ENCODE measurements around the gene SMG1. TPM values are rescaled to one million over a fixed set of nuclear protein-coding genes. Genes with fewer than 3 reads are reported as not detected.
"Not testable (repeated sequence)": the region's sequence is repeated elsewhere in the genome, so short reads cannot be mapped to it uniquely, and the experiment has no call there.

SMG1 gene
- total RNA-seq, 1 donor: 75.4 TPM

DNA sequence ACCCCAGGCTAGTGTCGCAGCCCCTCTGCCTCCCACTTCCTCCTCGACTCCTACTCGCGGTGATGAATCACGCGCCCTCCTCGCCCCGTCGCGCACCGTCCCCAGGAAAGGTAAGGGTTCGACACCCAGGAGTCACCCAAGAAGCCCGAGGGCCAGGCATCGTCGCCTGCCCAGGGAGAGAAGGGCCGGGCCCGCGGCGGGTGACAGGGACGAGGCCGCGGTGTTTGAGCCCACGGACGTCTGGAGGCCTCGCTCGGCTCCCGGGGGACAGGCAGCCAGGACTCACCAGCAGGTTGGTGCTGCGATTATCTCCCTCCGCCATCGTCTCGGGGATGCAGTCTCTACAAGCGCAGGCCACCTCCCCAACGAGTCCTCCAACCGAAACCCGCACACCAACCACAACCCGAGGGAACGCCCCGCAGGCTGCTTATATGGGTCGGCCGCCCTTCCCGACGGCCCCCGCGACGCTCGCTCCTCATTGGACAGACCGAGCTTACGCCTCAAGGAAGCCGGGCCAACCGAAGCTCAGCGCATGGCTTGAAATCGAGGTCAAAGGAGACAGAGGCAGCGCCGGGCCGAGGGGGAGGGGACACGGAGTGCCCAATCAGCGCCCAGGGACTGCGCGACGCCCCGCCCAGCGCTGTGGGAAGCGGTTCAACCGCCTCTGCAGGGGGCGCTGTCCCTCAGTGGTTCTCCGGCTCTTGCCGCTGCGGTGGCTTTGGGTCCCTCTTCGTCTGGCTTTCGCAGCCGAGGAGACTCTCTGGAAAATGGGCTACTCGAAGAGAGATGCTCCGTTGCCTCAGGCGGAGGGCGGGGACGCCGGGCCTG, 124.8 kb downstream of the SMG1 start, which contains the start of gene ARL6IP1:
ARL6IP1 (minus strand) TSS at position 405 of the 828 bp plus-strand sequence; CDS start at position 322, 83 bp downstream.
- DNase-seq (ENCODE audit: low read depth in 2 of 3, low spot score in 2 of 3): peak; percentile 98 to 100 (median 100)

DNA sequence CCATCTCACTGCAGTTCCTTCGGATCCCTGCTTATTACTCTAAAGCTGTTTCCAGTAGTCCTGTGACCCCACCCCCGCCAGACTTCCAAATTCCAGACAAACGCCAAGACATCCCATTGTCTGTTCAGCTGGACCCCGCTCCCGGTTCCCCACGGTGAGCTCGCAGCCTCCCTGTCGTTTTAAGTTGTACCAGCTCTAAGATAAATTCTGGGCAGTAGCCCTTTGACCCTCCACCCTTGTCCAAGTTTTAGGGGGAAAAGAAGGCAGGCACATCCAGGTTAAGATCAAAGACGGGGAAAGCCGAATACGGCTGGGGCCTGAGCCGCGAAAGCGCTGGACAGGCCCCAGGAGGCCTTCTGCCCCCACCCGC, 125.4 kb downstream of the SMG1 start:
- no peak for DNase-seq (ENCODE audit: low read depth in 2 of 3, low spot score in 2 of 3)

DNA sequence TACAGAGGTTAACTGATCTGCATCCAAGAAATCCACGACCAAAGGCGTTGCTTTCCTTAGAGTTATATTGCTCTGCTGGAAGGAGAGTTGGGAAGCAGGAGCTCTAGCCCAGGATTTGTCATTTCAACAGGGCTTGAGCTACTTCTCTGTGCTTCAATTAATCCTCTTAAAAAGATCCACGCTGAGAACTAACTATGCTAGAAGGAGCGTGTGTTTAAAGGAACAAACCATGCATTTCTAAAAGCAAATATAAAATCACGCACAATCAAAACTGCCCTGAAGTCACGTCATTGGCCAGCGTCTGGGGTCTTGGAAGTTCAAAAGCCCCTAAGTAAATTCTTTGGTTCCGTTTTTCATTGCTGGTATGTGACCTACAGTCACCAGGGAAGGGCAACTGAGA, 125.9 kb downstream of the SMG1 start:
- DNase-seq (ENCODE audit: low read depth in 2 of 3, low spot score in 2 of 3): no peak

DNA sequence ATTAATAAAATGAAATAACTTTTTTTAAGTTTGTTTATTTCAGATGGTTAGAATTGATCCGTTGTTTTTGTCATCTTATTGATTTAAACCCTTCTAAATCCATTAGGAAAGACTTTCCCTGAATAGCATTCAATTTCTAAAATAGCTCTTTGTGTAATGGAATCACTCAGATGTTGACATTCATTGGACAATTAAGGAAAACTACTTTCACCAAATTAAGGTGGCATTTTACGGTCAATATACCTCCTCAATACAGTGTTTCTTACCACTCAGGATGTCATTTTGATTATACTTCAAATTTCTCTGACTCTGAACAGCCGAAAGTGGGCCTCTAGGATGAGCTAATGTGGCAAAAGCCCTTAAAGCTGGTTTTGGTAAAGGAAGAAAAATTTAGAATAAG, 126.7 kb downstream of the SMG1 start:
- no peak for DNase-seq (ENCODE audit: low read depth in 2 of 3, low spot score in 2 of 3)

DNA sequence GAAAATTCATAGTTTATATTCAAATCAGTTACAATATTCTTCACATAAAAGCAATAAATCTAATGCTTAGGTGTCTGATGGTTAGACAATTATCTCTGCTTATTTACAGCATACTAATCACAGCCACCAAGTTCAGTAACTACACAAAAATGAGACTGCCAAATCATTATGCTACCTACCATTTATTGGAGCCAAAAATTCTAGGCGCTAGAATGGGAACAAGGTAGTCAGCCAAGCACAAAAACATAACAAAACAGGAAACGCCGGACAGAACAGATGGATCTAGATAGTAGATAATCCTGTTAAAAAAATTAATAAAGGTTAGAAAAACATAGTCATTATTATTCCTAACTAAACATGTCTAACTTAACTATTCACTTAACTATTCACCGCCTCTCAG, 128.5 kb downstream of the SMG1 start:
- no peak for DNase-seq (ENCODE audit: low read depth in 2 of 3, low spot score in 2 of 3)

DNA sequence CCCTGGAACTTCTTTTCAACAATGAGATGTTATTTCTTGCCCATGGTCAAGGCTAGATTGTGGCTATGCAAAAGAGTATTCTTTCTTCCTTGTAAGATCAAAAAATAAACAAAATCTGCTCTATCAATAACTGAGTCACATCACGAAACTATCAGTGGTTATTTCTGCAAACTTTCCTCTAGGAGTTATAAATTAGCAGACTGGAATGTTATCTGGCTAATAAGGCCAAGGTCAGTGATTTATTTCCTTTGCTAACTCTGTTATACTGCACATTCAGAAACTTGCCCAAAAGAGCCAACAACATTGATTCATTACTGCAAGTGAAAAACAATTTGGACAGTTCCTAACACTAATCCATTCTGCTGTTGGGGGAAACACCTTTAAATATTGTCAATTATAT, 129.8 kb downstream of the SMG1 start:
- DNase-seq (ENCODE audit: low read depth in 2 of 3, low spot score in 2 of 3): no peak

DNA sequence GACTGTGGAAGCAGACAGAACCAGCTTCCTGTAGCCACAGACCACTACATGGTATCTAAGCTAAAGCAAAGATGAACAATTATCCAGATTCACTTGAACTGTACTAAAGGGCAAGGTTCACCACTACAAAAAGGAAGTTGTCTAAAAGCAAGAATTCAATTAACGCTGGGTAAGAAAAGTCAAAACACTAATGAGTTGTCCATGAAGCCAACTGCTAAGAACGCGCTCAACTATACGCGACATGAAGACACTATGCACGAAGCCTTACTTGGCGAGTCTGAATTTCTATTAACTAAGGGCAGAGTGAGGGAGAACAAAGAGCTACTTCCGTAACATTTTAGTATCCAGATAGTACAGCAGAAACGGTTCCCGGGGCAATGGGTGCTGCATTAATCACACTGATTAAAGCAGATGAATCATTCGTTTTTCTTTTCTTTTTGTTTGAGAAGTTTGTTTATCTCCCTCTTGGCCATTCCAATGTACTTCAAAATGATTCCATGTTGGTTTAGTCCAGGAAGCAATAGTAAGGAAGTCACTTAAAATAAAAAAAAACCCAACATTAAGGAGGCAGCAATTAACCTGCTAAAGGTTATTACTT, 133.3 kb downstream of the SMG1 start:
- DNase-seq (ENCODE audit: low read depth in 2 of 3, low spot score in 2 of 3): no peak

DNA sequence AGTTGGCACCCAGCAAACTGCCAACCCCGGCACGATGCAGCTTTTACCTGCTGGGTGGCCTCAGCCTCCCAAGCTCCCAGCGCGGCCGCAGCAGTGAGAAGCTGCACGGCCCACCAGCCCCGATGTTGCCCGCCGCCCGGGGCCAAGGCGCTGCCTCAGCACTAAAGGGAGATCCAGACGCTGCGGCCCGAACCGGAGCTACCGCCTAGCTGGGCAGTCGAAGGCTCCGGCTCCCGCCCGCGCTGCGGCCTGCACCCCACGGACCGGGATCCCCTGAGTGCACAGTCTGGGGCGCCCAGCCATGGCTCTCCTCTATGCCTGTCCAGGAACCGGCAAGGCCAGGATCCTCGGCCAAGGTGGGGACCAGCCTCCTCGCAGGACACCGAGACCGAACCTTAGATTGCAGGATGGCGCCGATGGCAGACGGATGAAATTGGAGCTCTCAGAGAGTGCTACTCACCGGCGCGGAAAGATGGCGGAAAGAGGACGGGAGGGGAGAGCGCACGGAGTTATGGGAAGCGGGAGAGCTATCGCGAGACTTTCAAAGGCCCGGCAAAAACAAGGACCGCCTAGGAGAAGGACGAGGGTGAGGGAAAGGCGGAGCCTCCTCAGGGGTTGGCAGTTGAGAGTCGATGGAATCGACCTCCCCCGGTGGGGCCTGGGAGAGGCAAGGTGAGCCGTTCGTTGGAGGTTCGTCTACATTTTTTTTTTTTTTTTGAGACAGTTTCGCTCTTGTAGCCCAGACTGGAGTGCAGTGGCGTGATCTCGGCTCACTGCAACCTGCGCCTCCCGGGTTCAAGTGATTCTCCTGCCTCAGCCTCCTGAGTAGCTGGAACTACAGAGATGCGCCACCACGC, 136.1 kb downstream of the SMG1 start, which contains the start of gene RPS15A:
RPS15A (minus strand) TSS at position 485 of the 857 bp plus-strand sequence. CDS start 1,221 bp downstream, outside the sequence.
- peak; percentile 82 to 98 (median 97) for DNase-seq (ENCODE audit: low read depth in 2 of 3, low spot score in 2 of 3)

DNA sequence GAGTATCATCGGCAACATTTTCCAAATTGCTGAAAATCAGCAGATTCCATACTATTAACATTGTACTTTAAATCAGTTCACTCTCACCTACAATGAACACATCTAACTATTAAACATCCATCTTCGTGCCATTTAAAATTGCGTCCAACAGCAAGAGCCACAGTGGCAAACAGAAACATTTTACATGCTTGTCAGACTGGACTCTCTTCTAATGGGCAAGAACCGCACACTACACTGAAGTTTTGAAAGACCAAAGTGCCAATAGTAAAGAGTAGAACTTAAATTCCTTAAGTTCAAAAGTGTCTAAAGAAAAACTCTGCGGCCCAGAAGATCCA, 136.7 kb downstream of the SMG1 start:
- no peak for DNase-seq (ENCODE audit: low read depth in 2 of 3, low spot score in 2 of 3)

DNA sequence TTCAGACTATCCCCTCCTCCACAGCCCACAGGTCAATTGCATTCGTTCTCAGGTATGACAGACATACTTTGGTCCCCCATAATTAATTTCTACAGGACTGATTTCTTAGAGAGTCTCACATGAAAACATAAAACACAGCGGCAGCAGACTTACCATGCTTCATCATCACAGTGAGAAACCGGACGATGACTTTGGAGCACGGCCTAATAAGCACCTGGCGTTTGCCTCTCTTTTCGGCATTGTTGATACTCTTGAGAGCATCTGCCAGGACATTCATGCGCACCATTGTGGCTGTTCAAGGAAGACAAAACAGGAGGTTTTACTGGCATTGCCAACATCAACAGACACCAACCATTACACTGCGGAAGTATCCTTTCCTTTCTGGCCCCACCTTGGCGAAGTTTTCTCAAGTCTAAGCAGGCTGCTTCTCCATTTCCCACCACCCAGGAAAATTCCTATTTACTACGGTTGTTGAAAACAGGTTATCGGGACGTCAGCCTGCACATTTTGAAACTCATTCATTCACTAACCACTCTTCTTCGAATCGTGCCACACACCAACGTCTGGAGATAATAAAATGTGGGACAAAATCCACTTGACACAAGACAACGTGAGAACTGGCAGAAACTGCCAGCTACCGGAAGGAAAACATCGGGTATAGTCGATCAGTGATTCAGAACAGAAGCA, 137.2 kb downstream of the SMG1 start:
- DNase-seq (ENCODE audit: low read depth in 2 of 3, low spot score in 2 of 3): no peak

DNA sequence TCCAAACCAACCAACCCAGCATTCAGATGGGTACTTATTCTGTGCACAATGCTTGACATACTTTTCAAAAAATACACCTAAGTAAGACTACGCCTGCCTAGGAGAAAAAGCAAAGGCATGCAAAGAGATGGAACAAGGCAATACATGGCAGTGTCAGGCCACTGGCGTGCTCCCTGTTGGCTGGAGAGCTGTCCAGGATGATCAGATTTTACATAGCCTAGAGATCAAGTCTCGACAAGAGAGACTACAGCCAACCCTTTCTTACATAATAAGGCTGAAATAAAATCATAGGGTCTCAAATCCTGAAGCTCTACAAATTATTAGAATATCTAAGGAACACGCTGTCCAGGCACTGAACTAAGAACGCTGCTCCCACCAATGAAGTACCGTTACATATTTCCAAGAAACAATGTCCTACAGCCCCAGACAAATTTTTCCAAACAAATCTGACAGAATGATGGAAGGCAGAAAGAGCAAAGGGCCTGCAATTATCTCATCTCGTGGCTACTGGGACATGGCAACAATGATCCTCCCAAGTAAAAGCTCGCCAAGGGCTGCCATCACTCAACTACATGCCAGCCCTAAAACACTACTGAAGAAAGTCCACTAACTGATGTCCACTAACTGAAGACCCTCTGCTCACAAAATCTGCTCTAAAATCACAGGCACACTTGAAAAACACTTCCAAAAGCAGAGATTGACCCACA, 141.1 kb downstream of the SMG1 start:
- no peak for DNase-seq (ENCODE audit: low read depth in 2 of 3, low spot score in 2 of 3)

DNA sequence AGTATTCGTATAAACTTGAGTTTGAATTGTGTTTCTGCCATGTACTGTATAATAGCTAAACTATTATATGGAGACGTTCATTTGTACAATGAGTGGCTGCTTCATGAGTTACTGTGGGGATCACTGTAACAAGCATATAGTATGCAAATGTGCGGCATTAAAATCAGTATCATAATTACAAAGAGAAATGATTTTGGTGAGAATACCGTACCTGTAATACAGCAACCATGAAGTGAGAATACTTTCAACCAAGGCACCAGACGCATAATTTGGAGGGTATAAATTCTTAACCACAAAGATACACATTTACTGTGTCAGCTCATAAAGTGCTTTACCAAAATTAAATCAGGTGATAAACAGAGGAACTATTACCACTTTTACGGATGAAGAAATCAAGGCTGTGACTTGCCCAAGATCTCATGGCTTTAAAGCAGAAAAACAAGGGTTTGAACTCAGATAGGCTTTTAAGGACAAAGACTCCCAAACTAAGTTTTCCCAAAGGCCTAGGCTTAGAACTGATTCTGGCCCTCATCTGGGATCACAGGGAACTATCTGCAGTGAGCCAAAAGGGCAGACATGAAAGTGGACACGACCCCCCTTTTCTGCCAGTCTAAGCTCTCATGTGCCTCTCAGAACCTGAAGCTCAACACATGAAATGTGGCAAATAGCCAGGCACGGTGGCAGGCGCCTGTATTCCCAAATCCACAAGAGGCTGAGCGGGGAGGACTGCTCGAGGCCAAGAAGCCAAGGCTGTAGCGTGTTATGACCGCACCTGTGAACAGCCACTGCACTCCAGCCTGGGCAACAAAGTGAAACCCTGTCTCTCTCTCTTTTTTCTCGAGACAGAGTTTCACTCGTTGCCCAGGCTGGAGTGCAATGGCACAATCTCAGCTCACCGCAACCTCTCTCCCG, 142.5 kb downstream of the SMG1 start:
- DNase-seq (ENCODE audit: low read depth in 2 of 3, low spot score in 2 of 3): no peak

DNA sequence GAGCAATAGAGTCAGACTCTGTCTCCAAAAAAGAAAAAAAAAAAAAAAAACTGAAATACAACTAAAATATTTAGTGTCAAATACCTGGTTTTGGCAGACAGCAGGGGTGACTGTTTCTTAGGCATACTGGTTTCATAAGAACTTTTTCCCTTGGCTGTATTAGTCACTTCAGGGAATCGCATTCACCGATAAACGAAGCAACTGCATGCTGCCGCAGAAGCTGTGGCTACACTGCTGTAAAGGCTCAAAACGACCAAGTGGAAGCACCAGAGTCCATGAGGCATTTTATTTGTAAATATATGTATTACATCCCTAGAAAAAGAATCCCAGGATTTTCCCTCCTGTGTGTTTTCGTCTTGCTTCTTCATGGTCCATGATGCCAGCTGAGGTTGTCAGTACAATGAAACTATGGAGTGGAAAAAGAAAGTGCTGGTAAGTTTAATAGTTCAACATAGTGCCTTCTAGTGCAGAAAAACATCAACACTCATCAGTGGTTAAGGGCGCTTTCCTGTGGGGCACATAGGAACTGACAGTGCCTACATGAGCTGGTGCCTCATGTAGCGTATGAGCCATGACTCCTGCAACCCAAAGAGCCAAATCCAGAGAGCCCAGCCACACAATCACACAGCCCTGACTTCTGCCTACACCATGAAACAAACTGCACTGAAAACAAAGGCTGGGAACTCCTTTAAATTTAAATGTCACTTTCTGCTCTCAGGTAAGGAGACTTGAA, 143.3 kb downstream of the SMG1 start:
- DNase-seq (ENCODE audit: low read depth in 2 of 3, low spot score in 2 of 3): peak in 1 of 3 donors; percentile 50

DNA sequence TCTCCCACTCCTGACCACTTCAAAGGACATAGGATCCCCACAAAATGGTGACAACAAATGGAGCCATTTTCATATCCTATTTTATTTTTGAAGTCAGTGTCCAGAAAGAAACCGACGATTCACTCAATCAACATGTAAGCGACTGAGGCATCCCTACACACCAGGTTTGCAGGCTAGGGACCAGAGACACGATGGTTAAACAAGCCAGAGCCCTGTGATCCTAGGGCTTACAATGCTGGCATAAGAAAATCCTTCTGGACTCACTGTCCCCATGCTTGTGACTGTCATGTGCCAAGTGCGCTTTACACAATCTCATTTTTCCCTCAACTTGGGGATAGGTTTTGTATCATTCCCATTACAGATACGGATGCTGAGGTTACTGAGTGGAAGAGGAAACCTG, 145.0 kb downstream of the SMG1 start:
- DNase-seq (ENCODE audit: low read depth in 2 of 3, low spot score in 2 of 3): not testable (repeated sequence)

DNA sequence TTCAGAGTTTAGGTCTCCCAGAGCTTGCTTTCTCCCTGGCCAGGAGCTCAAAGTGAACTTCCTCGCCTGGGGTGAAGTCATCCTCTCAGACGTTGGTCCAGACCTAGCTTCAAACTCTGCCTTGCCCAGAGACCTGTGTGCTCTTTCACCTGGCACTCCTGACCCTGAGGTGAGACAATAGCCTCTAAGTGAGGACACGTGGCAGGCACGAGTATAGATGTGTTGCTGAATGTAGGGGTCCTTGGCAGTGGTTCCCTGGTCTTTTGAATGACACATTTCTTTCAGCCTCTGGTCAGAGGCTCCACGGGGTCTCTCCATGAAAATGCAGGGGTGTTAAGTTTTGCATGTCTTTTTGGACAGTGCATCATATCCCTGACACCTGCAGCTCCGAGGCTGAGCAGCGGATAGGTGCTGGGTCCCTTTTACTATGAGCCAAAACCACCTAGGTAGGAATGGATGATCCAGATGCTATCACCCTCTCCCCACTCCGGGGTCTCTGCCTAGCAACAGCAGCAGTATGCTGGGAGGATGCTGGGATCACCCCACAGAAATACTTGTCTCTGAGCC, 145.7 kb downstream of the SMG1 start:
- not testable (repeated sequence) for DNase-seq (ENCODE audit: low read depth in 2 of 3, low spot score in 2 of 3)

DNA sequence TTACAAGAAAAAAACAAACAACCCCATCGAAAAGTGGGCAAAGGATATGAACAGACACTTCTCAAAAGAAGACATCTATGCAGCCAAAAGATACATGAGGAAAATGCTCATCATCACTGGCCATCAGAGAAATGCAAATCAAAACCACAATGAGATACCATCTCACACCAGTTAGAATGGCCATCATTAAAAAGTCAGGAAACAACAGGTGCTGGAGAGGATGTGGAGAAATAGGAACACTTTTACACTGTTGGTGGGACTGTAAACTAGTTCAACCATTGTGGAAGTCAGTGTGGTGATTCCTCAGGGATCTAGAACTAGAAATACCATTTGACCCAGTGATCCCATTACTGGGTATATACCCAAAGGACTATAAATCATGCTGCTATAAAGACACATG, 148.5 kb downstream of the SMG1 start:
- DNase-seq (ENCODE audit: low read depth in 2 of 3, low spot score in 2 of 3): not testable (repeated sequence)

DNA sequence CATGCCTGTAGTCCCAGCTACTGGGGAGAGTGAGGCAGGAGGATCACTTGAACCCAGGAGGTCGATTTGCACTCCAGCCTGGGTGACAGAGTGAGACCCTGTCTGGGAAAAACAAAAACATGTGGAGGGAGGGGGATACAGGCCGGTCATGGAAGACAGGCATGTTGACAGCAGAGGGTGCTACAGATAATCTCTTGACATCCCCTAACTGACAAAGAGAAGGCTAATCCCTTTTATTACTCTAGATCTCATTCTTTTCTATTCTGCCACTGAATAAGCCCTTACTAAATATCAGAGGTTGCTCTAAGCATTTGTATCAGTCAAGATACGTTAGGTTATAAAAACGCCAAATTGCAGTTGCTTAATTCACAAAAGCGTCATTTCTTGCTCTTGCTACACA, 149.9 kb downstream of the SMG1 start:
- DNase-seq (ENCODE audit: low read depth in 2 of 3, low spot score in 2 of 3): not testable (repeated sequence)

DNA sequence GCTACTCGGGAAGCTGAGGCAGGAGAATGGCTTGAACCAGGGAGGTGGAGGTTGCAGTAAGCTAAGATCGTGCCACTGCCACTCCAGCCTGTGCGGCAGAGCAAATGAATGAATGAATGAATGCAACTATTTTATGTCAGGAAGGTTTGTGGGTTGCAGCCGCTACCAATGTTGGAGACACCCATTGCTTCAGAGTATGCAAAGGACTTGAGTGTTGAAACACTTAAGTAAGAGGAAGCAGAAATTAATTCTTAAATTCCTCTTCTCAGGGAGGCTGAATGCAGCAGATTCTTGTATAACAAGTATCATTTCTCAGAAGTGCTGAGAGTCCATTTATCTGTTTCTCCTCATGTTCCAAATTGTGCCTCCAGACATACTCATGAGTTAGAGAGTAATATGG, 151.6 kb downstream of the SMG1 start:
- peak in 1 of 3 donors; percentile 29 for DNase-seq (ENCODE audit: low read depth in 2 of 3, low spot score in 2 of 3)
